Mucosa of gallbladder (tissue), 1 donor: Measurements from ENCODE around the gene ZBTB32. TPM values are rescaled to one million over a fixed set of nuclear protein-coding genes. Genes with fewer than 3 reads are reported as not detected.
"Not testable (repeated sequence)": the region's sequence is repeated elsewhere in the genome, so short reads cannot be mapped to it uniquely, and the experiment has no call there.

ENCODE experiments used
- DNase-seq: peaks from one replicate; pipeline ENCODE4 v3.0.0-alpha.2; 2020; ENCODE audit warnings: low spot score
- total RNA-seq: library from RNA; stranded (reverse); gene quantifications from one replicate; pipeline ENCODE4 v1.2.1, GENCODE V29; 2021
- donor health status: DM: no; HTN: no; CAD: no.

The ZBTB32 gene, protein sequence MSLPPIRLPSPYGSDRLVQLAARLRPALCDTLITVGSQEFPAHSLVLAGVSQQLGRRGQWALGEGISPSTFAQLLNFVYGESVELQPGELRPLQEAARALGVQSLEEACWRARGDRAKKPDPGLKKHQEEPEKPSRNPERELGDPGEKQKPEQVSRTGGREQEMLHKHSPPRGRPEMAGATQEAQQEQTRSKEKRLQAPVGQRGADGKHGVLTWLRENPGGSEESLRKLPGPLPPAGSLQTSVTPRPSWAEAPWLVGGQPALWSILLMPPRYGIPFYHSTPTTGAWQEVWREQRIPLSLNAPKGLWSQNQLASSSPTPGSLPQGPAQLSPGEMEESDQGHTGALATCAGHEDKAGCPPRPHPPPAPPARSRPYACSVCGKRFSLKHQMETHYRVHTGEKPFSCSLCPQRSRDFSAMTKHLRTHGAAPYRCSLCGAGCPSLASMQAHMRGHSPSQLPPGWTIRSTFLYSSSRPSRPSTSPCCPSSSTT
- 0.43 TPM for total RNA-seq

DNA sequence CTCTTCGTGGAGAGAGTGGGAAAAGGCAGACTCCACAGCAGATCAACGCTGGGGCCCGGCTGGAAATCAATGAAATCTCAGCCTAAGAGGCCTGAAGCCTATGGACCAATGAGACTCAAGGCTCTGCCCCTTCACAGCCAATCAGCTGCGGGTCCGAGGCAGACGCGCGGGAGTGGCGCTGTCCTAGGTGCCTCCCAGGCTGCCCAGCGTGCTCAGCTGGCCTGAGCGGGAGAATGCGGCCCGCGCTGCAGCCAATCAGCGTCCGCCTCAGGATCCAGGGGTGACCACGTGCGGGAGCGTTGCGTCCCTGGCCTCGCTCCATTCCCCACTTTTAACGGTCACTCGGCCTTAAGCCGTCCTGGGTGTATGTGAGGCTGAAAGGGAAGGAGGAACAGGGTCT, at the start of gene ZBTB32:
ZBTB32 (plus strand) TSS at position 341 of the 400 bp plus-strand sequence. CDS start 10,069 bp downstream, outside the sequence.
- DNase-seq = peak; percentile 40

DNA sequence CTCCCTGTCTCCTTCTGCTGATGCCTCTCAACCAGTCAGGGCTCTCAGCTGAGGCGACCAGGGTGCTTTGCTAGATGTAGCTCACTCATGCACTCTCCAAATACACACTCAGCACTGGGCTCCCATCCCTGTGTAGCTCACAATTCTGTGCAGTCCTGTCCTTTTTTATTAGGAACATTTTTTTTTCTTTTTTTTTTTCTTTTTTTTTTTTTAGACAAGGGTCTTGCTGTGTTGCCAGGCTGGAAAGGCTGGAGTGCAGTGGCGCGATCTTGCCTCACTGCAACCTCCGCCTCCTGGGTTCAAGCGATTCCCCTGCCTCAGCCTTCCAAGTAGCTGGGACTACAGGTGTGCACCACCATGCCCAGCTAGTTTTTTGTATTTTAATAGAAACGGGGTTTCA, 49.5 kb upstream of the ZBTB32 start:
- not testable (repeated sequence) for DNase-seq

DNA sequence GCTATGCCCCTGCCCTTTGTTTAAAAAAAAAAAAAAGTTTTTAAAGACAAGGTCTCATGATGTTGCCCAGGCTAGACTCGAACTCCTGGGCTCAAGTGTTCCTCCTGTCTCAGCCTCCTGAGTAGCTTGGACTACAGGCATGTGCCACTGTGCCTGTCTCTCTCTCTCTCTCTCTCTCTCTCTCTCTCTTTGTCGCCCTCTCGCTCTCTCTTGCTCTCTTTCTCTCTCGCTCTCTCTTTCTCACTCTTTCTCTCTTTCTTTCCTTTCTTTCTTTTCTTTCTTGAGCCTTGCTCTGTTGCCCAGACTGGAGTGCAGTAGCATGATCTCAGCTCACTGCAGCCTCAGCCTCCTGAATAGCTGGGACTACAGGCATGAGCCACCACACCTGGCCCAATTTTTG, 48.8 kb upstream of the ZBTB32 start:
- no peak for DNase-seq

DNA sequence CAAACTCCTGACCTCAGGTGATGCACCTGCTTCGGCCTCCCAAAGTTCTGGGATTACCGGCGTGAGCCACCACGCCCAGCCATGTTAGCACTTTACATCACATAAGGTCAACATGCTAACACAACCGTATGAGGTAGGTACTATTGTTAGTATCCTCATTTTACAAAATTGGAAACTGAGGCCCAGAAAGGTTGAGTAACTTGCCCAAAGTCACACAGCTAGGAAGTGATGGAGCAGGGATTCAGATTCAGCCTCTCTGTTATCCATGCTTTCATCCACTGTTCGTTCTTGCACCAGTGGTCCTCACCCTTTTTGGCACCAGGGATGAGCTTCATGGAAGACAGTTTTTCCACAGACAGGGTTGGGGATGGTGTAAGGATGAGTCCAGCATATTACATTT, 47.7 kb upstream of the ZBTB32 start:
- DNase-seq = no peak

DNA sequence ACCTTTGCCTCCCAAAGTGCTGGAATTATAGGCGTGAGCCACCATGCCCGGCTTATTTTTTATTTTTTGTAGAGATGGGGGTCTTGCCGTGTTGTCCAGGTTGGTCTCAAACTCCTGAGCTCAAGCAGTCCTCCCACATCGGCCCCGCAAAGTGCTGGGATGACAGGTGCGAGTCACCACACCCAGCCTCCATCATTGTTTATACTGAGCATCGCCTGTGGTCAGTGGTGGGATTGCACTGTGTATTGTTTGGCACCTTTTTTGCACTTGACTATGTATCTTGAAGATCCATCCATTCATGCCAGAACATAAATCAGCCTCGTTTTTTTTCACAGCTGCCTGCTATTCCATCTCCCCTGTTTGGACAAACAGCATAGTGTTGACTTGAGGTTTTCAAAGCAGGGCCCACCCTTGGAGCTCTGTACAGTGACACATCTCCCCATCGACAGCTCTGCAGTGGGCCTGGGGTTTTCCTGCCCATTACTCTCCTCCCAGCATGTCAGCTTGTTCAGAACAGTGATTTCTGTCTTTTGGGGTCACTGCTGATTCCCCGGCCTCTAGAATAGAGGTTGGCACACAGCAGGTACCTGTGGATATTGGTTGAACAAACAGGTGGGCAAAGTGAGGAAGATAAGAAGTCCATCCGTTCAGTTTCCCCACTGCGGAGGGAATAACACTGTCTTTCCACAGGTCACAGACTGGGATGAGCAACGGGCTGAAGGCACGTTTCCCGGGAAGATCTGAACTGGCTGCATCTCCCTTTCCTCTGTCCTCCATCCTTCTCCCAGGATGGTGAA, 46.3 kb upstream of the ZBTB32 start:
- DNase-seq = no peak

DNA sequence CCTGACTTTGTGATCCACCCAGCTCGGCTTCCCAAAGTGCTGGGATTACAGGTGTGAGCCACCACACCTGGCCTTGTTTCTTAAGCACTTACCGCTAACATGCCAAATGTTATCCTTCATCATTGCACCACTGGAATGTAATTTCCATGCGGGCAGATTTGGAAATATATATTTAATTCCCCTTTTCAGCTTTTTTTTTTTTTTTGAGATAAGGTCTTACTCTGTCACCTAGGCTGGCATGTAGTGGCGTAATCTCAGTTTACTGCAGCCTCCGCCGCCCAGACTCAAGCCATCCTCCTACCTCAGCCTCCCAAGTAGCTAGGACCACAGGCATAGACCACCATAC, 42.4 kb upstream of the ZBTB32 start:
- DNase-seq = no peak

DNA sequence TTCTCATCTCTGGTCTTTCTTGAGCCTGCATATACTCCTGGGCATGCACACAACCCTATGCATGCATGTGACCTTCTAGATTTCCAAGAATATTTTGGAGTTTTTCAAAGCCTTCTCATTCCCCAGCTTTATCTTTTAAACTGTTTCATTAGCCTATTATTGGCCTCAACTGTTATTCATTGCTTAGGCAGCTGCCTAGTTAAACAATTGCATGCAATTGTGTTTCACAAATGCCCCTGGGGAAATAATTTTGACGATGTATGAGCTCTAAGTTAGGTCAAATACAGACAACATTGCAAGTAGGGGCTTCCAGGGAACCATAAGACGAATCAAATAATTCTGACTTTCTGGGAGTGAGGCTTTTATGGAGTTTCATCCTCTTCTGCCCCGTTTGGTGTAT, 40.4 kb upstream of the ZBTB32 start:
- DNase-seq = no peak

DNA sequence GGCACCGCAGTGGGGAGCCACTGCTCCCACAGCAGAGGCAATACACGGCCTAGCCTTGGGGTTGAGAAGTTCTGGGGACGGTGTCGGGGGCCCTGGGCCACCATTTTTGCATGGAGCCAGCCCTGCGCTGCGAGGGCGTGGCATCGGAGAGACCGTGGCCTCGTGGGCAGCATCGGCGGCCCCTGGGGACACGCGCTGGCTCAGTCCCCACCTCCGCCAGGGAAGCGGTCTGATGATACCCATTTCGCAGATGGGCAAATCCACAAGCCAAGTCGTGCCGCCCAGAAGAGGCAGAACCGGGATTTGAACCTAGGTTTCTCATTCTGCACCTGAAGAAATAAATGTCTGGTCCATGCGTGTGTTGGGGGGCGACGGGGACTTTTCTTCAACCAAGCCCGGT, 39.2 kb upstream of the ZBTB32 start:
- no peak for DNase-seq

DNA sequence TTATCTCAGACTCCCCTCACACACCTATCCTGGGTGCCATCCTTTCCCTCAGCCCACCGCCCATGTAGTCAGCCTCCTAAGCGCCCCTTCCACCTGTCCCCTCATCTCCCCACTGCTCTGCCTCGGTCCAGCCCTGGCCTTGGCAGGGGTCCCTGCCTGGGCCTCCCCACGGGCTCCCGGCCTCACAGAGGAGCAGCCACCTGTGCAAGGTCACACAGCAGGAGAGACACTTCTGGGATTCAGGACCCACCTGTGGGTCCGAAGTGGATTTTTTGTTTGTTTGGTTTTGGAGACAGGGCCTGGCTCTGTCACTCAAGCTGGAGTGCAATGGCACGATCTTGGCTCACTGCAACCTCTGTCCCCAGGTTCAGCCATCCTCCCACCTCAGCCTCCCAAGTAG, 38.8 kb upstream of the ZBTB32 start:
- no peak for DNase-seq

DNA sequence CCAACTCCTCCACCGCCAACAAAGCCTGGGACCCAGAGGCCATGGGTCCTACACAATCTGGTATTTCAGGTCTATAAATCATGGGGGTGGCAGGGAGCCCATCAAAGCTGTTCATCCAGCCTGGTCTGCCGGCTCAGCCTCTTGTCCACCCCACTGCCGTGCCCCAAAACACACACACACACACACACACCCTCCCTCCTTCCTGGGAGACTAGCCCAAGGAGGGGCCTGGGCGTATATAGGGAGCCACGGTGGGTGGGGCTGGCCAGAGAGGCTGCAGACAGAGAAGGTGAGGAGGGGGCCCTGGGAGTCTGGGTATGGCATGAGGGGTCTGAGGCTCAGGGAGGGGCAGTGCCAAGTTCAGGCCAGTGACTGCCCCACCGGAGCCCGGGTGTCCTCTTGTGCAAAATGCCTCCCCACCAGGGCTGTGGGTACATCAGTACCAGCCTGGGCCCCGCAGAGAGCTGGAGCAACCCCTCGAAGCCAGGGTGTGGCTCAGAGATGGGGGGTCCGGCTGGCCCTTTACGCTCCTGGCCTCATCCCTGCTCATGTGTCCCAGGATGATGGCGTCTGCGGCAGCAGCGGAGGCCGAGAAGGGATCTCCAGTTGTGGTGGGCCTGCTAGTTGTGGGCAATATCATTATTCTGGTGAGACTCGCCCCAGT, 38.0 kb upstream of the ZBTB32 start, which contains the start of gene UPK1A:
UPK1A (plus strand) TSS at position 267 of the 663 bp plus-strand sequence; CDS start at position 563, 296 bp downstream.
- DNase-seq = no peak

DNA sequence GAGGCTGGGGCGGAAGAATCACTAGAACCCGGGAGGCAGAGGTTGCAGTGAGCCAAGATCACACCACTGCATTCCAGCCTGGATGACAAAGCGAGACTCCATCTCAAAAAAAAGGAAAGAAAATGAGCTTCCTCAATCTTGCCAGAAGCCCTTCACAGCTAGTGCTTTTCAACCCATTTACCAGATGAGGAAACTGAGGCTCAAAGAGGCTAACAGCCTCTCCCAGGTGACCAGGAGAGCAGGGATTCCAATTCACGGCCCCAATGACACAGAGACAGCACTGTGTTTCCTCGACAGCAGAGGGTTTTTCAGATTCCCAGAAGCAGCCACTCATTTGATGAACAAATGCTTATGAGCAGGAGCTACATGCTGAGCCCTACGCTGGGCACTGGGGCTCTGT, 34.8 kb upstream of the ZBTB32 start:
- no peak for DNase-seq

DNA sequence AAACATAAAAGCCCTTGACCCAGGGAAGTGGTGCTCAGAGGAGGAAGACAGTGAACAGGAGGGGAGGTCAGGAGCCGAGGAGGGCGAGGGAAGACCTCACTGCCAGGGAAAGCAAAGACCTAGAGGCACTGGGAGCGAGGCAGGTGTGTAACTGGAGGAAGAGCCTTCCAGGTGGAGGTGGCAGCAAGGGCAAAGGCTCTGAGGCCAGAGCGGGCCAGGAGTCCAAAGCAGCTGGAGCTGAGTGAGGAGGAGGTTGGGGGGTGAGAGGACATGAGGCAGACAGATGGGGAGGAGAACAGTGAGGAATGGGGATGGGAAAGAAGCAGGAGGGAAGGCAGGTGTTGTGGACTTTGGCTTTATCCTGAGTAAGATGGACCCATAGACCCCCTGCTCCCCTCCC, 34.4 kb upstream of the ZBTB32 start:
- no peak for DNase-seq

DNA sequence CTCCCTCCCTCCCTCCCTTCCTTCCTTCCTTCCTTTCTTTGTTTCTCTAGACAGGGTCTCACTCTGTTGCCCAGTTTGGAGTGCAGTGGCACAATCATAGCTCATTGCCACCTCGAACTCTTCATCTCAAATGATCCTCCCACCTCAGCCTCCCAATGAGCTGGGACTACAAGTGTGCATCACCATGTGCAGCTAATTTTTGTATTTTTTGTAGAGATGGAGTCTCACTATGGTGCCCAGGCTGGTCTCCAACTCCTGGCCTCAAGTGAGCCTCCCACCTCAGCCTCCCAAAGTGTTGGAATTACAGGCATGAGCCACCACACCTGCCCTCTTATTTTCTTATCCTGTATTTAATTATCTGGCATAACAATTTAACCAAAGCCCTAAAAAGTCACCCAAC, 33.7 kb upstream of the ZBTB32 start:
- DNase-seq = no peak

DNA sequence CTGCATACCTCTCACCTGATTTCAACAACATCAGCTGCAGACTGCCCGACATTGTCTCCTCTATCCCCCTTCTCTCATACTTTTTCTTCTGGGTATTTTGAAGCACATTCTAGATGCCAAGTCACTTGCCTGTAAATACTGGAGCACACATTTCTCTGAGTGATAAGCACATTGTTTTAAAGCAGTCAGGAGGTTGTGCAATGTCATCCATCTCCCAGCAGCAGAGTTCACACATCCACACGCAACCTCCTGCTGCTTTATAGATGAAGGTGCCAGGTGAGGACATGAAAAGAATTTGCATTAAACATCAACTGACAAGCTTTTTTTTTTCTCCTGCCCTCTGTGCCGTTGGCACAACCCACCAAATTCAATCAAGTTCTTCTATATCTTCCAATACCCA, 32.5 kb upstream of the ZBTB32 start:
- peak; percentile 39 for DNase-seq

DNA sequence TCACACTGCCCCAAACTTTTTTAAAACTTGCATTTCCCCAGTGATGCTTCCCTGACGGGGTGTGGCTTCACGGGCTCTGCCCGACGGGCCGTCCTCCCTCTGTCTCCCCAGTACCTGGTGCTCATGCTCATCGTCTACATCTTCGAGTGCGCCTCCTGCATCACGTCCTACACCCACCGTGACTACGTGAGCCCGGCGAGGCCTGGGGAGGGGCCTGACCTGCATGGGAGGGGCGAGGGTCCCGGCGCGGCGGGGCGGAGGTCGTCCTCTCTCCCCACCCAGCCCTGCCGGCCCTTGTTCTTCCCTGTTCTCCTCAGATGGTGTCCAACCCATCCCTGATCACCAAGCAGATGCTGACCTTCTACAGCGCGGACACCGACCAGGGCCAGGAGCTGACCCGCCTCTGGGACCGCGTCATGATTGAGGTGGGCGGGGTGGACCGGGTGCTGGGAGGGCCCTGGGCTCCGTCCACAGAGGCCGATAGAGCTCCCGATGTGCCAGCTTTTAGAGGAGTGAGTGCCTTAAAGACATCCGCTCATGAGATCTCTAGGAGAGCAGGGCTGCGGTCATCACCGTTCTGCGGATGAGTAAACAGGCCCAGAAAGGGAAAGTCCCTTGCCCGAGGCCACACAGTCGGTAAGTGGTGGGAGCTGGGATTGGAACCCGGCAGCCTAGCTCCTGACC, 31.1 kb upstream of the ZBTB32 start:
- peak; percentile 31 for DNase-seq

DNA sequence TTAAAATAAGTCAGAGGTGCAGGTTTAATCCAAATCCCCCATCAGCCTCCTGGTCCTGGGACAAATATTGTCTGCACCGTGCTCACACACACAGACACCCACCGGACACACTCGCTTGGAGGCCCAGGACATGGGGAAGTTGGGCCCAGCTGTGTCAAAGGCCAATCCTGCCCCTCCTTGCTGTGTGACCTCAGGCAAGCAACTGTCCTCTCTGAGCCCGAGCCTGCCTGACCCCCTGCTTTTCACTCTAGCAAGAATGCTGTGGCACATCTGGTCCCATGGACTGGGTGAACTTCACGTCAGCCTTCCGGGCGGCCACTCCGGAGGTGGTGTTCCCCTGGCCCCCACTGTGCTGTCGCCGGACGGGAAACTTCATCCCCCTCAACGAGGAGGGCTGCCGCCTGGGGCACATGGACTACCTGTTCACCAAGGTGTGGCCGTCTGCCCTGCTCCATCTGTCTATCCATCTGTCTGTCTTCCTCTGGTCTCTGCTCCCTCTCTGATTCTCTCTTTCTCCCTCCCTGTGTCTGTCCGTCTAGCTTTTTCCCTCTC, 28.7 kb upstream of the ZBTB32 start:
- DNase-seq = no peak

DNA sequence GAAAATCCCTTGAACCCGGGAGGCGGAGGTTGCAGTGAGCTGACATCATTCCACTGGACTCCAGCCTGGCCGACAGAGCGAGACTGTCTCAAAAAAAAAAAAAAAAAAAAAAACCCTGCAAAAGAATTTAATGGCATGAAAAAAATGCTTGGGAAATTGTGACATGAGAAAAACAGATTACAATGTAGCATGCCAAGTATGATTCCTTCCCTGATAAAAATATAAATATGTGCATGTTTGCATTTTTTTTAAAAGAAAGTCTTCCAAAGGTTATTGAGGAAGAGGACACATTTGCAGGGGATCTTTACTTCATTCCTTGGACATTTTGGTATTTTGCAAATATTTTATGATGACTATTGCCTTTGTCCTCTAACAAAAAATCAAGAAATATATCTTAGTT, 14.5 kb upstream of the ZBTB32 start:
- DNase-seq = no peak

DNA sequence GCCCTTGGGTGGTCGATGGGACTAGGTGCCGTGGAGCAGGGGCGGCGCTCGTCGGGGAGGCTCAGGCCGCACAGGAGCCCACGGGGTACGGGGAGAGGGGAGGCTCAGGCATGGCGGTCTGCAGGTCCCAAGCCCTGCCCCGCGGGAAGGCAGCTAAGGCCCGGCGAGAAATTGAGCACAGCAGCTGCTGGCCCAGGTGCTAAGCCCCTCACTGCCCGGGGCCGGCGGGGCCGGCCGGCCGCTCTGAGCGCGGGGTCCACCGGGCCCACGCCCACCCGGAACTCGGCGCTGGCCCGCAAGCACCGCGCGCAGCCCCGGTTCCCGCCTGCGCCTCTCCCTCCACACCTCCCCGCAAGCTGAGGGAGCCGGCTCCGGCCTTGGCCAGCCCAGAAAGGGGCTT, 13.3 kb upstream of the ZBTB32 start:
- DNase-seq = not testable (repeated sequence)

DNA sequence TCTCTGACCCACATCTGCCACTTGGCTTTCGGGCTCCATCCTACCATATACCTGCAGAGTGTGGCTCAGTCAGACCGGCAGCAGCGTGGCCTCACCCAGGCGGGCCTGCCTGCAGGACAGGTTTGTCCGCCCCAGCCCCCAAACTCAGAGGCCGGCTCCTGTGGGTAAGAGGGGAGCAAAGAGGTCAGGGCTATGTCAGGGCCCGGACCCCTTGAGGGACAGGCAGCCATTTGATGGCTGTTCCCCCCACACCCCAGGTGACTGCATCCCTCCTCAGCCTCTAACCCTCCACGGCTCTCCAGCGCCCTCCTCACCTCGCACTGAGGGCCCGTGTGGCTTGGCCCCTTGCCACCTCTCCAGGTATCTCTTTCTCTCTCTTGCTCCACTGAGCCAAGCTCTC, 12.3 kb upstream of the ZBTB32 start:
- no peak for DNase-seq

DNA sequence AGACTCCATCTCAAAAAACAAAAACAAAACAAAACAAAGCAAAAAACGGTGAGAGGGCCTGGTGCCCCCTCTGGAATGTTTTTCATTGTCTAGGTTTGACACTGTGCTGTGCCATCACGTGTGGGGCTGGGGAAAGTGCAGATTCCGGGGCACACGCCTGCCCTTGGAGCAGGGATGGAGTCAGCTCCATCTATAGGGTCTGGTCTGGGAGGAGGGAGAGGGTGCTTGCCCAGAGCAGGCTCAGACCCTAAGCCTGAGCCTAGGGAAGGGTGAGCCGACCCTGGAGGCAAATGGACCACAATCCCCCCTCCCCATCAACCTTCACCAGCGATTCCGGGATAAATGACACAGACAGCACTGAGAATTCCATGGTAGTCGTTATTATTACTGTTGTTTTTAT, 10.9 kb upstream of the ZBTB32 start:
- DNase-seq = no peak

DNA sequence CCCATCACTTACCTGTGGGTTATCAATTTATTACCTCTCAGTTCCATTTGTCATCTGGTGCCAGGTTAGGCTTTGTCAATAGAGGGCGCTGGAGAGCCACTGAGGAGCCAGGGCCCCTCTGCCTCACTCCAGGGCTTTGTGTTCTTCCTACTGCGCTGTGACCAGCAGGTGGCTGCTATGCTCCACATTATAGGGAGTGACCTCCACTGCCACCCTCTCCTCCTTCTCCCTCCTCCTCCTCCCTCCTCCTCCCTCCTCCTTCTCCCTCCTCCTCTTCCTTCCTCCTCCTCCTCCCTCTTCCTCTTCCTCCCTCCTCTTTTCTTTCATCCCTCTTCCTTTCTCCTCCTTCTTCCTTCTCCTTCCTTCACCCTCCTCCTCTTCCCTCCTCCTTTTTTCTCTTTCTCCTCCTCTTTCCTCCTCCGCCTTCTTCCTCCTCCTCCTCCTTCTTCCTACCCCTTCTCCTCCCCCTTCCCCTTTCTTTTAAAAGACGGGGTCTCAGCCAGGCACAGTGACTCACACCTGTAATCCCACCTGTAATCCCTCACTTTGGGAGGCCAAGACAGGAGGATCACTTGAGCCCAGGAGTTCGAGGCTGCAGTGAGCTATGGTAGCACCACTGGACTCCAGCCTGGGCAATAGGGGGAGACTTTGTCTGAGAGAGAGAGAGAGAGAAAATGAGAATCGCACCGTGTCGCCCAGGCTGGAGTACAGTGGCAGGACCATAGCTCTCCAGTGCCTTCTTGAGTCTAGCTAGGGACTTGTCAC, 10.3 kb upstream of the ZBTB32 start:
- DNase-seq = peak; percentile 91
